Measurements from ENCODE around the gene TRAPPC13. TPM values are rescaled to one million over a fixed set of nuclear protein-coding genes. Genes with fewer than 3 reads are reported as not detected.
"Not testable (repeated sequence)": the region's sequence is repeated elsewhere in the genome, so short reads cannot be mapped to it uniquely, and the experiment has no call there.

The TRAPPC13 gene, protein sequence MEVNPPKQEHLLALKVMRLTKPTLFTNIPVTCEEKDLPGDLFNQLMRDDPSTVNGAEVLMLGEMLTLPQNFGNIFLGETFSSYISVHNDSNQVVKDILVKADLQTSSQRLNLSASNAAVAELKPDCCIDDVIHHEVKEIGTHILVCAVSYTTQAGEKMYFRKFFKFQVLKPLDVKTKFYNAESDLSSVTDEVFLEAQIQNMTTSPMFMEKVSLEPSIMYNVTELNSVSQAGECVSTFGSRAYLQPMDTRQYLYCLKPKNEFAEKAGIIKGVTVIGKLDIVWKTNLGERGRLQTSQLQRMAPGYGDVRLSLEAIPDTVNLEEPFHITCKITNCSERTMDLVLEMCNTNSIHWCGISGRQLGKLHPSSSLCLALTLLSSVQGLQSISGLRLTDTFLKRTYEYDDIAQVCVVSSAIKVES
- polyA plus RNA-seq (2011; rRNA removed) (9.8 and 17.7 TPM in 2 replicates), polyA minus RNA-seq (2011; rRNA and poly(A)+ RNA removed) (2.6 and 5.3 TPM in 2 replicates)

DNA sequence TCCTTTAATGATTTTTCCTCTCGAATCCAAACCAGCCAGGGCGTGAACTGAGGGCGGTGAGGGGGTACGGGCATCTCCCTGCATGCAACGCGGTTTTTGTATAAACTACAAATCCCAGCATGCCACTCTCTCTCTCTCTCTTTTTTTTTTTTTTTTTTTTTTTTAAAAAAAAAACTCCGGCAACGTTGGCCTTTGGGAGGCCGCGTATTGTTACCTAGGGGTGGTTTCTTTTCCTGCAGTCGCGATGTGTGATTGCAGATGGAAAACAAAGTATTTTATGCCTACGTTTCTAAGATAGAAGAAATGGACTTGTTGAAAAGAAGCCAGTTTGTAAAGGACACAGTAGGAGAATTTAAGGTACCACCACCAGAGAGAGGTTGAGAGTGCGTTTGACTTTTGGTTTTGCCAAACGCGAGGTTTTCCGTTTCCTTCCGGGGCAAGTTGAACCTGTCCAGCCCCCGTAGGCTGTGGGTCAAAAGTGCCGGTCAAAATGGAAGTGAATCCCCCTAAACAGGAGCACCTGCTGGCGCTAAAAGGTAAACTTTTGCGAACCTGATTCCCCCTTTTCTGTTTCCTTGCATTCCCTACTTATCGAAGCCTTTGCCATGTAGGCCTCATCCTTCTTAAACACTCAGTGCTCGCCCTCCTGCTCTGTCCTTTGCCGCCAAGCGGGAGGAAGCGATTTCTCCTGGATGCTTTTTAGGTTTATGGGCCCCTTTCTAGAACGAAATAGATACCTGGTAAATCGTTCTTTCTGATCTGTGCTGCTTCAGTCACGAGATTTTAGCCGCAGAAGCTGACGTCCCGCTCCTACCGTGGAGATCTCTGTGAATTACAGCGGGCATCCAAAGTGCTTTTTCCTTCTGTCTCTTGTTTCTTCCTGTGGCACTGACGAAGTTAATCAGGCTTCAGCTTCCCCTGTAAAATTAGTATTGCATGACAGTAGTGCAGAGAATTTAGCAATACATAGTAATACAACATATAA, at the start of gene TRAPPC13, which contains the start of gene SHLD3:
Gene TRAPPC13, plus strand, starts transcription at position 457 of the 985 bp plus-strand sequence. Its CDS starts 34 bp downstream, at position 491.
Gene SHLD3, plus strand, starts transcription at position 457 of the 985 bp plus-strand sequence. CDS start 4,561 bp downstream, outside the sequence.
- TF ChIP-seq, protein P1, sequence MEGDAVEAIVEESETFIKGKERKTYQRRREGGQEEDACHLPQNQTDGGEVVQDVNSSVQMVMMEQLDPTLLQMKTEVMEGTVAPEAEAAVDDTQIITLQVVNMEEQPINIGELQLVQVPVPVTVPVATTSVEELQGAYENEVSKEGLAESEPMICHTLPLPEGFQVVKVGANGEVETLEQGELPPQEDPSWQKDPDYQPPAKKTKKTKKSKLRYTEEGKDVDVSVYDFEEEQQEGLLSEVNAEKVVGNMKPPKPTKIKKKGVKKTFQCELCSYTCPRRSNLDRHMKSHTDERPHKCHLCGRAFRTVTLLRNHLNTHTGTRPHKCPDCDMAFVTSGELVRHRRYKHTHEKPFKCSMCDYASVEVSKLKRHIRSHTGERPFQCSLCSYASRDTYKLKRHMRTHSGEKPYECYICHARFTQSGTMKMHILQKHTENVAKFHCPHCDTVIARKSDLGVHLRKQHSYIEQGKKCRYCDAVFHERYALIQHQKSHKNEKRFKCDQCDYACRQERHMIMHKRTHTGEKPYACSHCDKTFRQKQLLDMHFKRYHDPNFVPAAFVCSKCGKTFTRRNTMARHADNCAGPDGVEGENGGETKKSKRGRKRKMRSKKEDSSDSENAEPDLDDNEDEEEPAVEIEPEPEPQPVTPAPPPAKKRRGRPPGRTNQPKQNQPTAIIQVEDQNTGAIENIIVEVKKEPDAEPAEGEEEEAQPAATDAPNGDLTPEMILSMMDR (IDR thresholded peaks at IDR 0.05; ENCODE audit: insufficient read depth, low read depth, low read length): no peak
- no peaks in the 10 kb centered on the region; the same call in 1 of the 2 replicates for H3K36me3 ChIP-seq (ENCODE audit: control insufficient read depth, insufficient read depth, low read length)
- DNase-seq (ENCODE audit: low read depth): peak; percentile 54
- CTCF ChIA-PET: interaction anchor here (0.9 to 1.2 kb wide), 2 partner anchors 38 to 119 kb away, joined by 3 to 4 read pairs; no protein-coding TSS in a partner anchor
- POLR2A ChIA-PET: no interaction called here
- H3K4me3 ChIP-seq (ENCODE audit: low read depth, low read length): peak within 1 kb of the TSS; percentile 79
- H3K27me3 ChIP-seq (ENCODE audit: control insufficient read depth, insufficient read depth, low read length): no peaks in the 10 kb centered on the region

DNA sequence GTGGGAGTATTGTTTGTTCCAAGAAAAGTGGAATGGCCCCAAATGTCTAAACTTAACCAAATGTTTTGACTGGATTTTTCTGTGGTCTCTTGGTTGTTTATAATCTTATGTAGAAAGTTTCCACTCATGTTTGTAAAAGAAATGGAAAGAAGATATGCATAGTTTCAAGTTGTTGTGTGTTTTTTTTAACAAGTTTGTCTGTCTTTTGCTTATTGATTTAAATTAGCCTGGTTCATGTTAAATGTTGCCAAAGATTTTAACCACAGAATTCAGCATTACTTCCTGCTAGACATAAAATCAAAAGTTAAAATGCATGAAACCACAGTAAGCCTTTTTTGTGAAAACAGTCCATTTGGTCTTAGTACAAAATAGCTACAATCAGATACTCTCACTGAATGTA, 47.7 kb upstream of the TRAPPC13 start:
- TF ChIP-seq, protein P1 (IDR thresholded peaks at IDR 0.05; ENCODE audit: insufficient read depth, low read depth, low read length): no peak
- H3K4me3 ChIP-seq (ENCODE audit: low read depth, low read length): no peak overlapping the region
- ChIA-PET POLR2A (interaction anchor here (0.6 kb wide), 1 partner anchor 13 kb away, joined by 3 read pairs; no protein-coding TSS in a partner anchor), CTCF (interaction anchor here (0.7 kb wide), 1 partner anchor 775 kb away, joined by 3 read pairs; no protein-coding TSS in a partner anchor)
- H3K27me3 ChIP-seq (ENCODE audit: control insufficient read depth, insufficient read depth, low read length): no peaks in the 10 kb centered on the region
- no peak for DNase-seq (ENCODE audit: low read depth)
- peaks cover 5% of the 10 kb centered on the region; the same call in 1 of the 2 replicates for H3K36me3 ChIP-seq (ENCODE audit: control insufficient read depth, insufficient read depth, low read length)

DNA sequence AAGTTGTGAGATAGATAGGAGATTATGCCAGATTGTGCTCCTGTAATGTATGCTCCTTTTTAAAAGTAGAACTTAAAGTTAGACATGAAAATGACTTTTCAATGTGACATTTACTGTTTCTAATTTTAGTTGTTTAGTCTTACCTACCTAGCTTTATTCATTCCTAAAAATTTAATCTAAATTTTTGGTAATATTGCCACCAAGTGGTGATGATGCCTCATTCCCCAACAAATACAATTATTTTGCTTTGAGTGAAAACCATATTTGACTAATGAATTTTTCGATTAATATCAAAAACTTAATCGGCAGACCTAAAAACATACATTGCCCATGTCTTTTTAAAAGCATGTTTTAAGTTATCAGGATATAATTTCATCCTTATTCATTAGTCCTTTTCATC, 36.1 kb upstream of the TRAPPC13 start:
- TF ChIP-seq, protein P1 (IDR thresholded peaks at IDR 0.05; ENCODE audit: insufficient read depth, low read depth, low read length): no peak
- no peaks in the 10 kb centered on the region for H3K27me3 ChIP-seq (ENCODE audit: control insufficient read depth, insufficient read depth, low read length)
- H3K4me3 ChIP-seq (ENCODE audit: low read depth, low read length): no peak overlapping the region
- POLR2A ChIA-PET: no interaction called here
- peaks cover 9% of the 10 kb centered on the region for H3K36me3 ChIP-seq (ENCODE audit: control insufficient read depth, insufficient read depth, low read length)
- CTCF ChIA-PET: interaction anchor here (0.6 kb wide), 1 partner anchor 71 kb away, joined by 3 read pairs; no protein-coding TSS in a partner anchor
- no peak for DNase-seq (ENCODE audit: low read depth)

DNA sequence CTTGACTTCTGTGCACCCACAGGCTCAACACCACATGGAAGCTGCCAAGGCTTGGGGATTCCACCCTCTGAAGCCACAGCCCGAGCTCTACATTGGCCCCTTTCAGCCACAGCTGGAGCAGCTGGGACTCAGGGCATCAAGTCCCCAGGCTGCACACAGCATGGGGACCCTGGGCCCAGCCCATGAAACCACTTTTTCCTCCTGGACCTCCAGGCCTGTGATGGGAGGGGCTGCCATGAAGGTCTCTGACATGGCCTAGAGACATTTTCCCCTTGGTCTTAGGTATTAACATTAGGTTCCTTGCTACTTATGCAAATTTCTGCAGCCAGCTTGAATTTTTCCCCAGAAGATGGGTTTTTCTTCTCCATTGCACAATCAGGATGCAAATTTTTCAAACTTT, 23.1 kb upstream of the TRAPPC13 start:
- H3K4me3 ChIP-seq (ENCODE audit: low read depth, low read length); DNase-seq (ENCODE audit: low read depth); H3K27me3 ChIP-seq (ENCODE audit: control insufficient read depth, insufficient read depth, low read length); POLR2A ChIA-PET; H3K36me3 ChIP-seq (ENCODE audit: control insufficient read depth, insufficient read depth, low read length): not testable (repeated sequence)
- CTCF ChIA-PET: interaction anchor here (0.9 kb wide), 1 partner anchor 11 kb away, joined by 3 read pairs; no protein-coding TSS in a partner anchor

DNA sequence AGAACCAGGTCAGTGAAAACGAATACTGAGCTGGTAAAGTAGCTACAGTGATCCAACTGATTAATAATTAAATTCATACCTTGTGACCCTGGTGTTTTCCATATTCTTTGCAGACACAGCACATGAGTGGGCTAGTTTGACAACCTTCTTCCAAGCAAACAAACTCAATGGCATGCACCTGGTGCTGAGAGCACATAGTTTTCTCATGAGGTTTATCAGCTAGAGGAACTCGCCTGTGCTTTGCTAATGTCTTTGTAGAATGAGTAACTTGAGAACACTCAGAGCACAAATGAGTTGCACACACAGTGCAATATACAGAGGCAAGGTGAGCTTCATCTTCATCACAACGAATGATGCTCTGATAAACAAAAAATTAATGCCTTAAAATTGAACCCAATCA, 13.3 kb upstream of the TRAPPC13 start:
- ChIA-PET CTCF (interaction anchor here (0.6 to 1.6 kb wide), 2 partner anchors 11 to 17 kb away, joined by 4 to 5 read pairs; no protein-coding TSS in a partner anchor), POLR2A (no interaction called here)
- no peak for DNase-seq (ENCODE audit: low read depth)

More for the DNA sequence above, 13.3 kb upstream of the TRAPPC13 start:
- no peak overlapping the region for H3K4me3 ChIP-seq (ENCODE audit: low read depth, low read length)
- H3K27me3 ChIP-seq (ENCODE audit: control insufficient read depth, insufficient read depth, low read length): no peaks in the 10 kb centered on the region
- peaks cover 10% of the 10 kb centered on the region for H3K36me3 ChIP-seq (ENCODE audit: control insufficient read depth, insufficient read depth, low read length)
- TF ChIP-seq, protein P1 (IDR thresholded peaks at IDR 0.05; ENCODE audit: insufficient read depth, low read depth, low read length): no peak
